SH-SY5Y (cell line): Measurements from ENCODE around the gene PRR7.

Source experiments
- GATA2 ChIP-seq: IDR thresholded peaks from 2 replicates; pipeline ENCODE4 v1.6.1; 2011; ENCODE audit warnings: mild to moderate bottlenecking, low read depth, low read length
- GATA3 ChIP-seq: IDR thresholded peaks from 2 replicates; pipeline ENCODE4 v1.6.1; 2011; ENCODE audit warnings: low read depth, mild to moderate bottlenecking, low read length, moderate library complexity

DNA sequence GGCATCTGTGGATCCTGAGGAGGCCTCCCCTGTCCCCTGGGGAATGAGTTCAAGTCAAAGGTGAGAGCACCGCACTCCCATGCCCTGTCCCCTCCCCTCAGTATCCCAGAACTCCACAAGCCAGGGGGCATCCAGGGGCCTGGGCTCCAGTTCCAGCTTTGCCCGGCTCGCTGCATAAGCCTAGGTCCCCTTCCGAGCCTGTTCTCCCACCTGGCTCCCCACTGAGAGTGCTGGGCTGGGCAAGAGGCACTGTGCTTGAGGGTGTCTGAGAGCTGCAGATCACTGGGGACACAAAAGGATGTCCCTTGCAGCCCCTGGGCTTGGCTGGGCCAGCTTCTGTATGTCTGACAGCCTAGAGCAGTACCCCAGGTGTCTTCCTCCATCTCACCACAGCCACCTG, 58.5 kb downstream of the PRR7 start:
- no peak for TF ChIP-seq GATA2
- no peak for TF ChIP-seq GATA3
